ENCODE data around the gene MPG. TPM values are rescaled to one million over a fixed set of nuclear protein-coding genes. Genes with fewer than 3 reads are reported as not detected.

Gene MPG
- total RNA-seq, 1 donor from 2014 or later: 43.4 TPM

GRCh38 chr16:63998-64913 is 13.8 kb upstream of the MPG start:
- no peaks in the 10 kb centered on the region for H3K27me3 Mint-ChIP-seq (ENCODE audit: low read depth)
- H3K4me1 Mint-ChIP-seq: peaks cover 32% of the 10 kb centered on the region
- H3K9me3 Mint-ChIP-seq: no peaks in the 10 kb centered on the region
- H3K36me3 Mint-ChIP-seq: peaks cover 10% of the 10 kb centered on the region
- no peak for TF ChIP-seq CTCF (IDR thresholded peaks at IDR 0.05; ENCODE audit: unreplicated experiment)
- no peak for DNase-seq (ENCODE audit: low spot score in 2 of 2, unreplicated experiment in 2 of 2)
- H3K27ac Mint-ChIP-seq: no peak overlapping the region
- no peak overlapping the region for H3K4me3 Mint-ChIP-seq

GRCh38 chr16:64914-65255 is 13.1 kb upstream of the MPG start:
- no peak for TF ChIP-seq CTCF (IDR thresholded peaks at IDR 0.05; ENCODE audit: unreplicated experiment)
- no peak for DNase-seq (ENCODE audit: low spot score in 2 of 2, unreplicated experiment in 2 of 2)
- H3K4me3 Mint-ChIP-seq: no peak overlapping the region
- H3K27me3 Mint-ChIP-seq (ENCODE audit: low read depth): no peaks in the 10 kb centered on the region
- no peak overlapping the region for H3K27ac Mint-ChIP-seq
- H3K36me3 Mint-ChIP-seq: peaks cover 10% of the 10 kb centered on the region
- no peaks in the 10 kb centered on the region for H3K9me3 Mint-ChIP-seq
- peaks cover 33% of the 10 kb centered on the region for H3K4me1 Mint-ChIP-seq

- Mint-ChIP-seq H3K27ac (peak overlapping the region; percentile 60), H3K4me1 (peaks cover 32% of the 10 kb centered on the region), H3K27me3 (ENCODE audit: low read depth) (no peaks in the 10 kb centered on the region), H3K4me3 (no peak overlapping the region), H3K9me3 (no peaks in the 10 kb centered on the region), H3K36me3 (peaks cover 4% of the 10 kb centered on the region)
- peak; percentile 88 for TF ChIP-seq CTCF (IDR thresholded peaks at IDR 0.05; ENCODE audit: unreplicated experiment)
- peak; percentile 63 to 89 for DNase-seq (ENCODE audit: low spot score in 2 of 2, unreplicated experiment in 2 of 2)
Measured at GRCh38 chr16:65745-66144, 12.3 kb upstream of the MPG start.

- no peak overlapping the region for H3K27ac Mint-ChIP-seq
Measured at GRCh38 chr16:66309-67182, 11.5 kb upstream of the MPG start.

More at GRCh38 chr16:66309-67182, 11.5 kb upstream of the MPG start:
- Mint-ChIP-seq H3K27me3 (ENCODE audit: low read depth) (no peaks in the 10 kb centered on the region), H3K36me3 (peaks cover 3% of the 10 kb centered on the region), H3K9me3 (no peaks in the 10 kb centered on the region), H3K4me1 (peaks cover 36% of the 10 kb centered on the region), H3K4me3 (no peak overlapping the region)
- no peak for DNase-seq (ENCODE audit: low spot score in 2 of 2, unreplicated experiment in 2 of 2)
- TF ChIP-seq CTCF (IDR thresholded peaks at IDR 0.05; ENCODE audit: unreplicated experiment): no peak
